Stimulated activated CD8-positive, alpha-beta memory T cell treated with anti-CD3 and anti-CD28 coated beads, Interleukin-12 subunit alpha, Interleukin-12 subunit beta, amount 100 ng/mL, for 4 hours (primary cell): Measurements from ENCODE around the gene GNAO1.
"Not testable (repeated sequence)": the region's sequence is repeated elsewhere in the genome, so short reads cannot be mapped to it uniquely, and the experiment has no call there.

Experiments
- DNase-seq: peaks from one replicate; pipeline ENCODE4 v3.0.0-alpha.2; 2020; ENCODE audit warnings: low read depth

GNAO1 gene

GRCh38 chr16:56366945-56367344 lies 175.7 kb downstream of the GNAO1 start:
- no peak for DNase-seq

GRCh38 chr16:56367764-56368163 lies 176.5 kb downstream of the GNAO1 start:
- no peak for DNase-seq

DNA sequence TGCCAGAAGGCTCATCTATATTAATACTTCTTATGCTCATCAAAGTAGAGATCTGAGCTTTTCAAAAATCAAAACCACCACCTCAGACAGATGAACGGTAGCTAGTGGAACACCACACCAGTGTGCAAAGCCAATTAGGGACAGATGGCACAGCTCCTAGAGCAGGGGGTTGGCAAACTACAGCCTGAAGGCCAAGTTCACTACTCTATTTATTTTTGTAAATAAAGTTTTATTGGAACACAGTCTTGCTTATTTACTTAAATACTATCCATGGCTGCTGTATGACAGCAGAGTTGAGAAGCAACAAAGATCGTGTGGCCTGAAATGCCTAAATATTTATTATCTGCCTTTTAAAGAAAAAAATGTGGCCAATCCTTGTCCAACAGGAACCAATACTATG lies 177.3 kb downstream of the GNAO1 start:
- no peak for DNase-seq

DNA sequence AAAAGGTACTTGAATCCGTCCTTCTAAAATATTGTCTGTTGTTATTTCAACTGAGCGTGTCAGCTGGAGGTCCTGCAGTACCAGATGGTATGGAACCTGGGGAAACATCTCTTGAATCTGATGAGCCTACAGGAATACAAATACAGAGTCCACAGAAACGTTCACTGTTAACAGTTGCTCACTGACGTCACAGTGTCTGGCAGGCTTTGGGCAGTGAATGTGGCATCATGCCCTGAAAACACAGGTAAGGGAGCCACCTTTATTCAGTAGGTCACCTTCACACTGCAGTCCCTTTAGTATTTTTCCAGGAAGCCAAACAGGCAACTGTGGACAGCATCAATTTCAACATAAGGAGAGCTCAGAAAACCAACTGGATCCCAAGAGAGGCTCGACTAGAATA lies 177.9 kb downstream of the GNAO1 start:
- no peak for DNase-seq

GRCh38 chr16:56370185-56370874 lies 179.0 kb downstream of the GNAO1 start:
- no peak for DNase-seq

DNA sequence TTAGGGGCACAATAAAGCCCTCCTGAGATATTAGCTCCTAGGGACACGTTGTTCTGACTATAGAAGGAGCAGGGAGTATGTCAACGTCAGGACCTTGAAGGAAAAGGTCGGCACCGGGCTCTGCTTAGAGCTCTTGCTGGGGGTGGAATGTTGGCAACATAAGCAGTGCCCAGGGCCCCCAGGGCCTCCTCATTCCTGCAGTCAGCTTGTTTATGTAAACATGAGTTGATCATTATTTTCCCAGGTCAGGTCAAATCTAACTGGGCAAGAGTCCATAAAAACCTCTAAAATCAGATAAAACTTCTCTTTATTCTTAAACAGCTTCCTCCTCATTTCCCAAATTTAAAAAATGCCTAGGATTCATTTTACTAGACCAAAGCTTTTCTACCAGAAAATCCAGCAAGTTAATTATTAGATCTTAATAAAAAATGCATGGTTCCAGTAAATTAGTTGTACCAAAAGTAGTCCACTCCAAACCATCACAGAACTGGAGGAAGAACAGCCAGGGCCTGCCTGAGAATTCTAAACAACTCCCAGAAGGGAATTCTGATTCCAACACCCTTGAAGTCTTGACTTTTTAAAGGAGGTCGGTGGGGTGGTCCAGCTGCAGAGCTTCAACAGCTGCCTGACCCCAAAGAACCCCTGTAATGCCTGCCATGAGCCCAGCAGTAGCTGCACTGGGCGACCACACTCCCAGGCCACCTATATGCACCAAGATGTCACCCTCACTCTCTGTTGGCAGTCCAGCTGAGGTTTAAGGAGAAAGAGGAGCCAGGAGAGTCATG lies 179.8 kb downstream of the GNAO1 start:
- no peak for DNase-seq

DNA sequence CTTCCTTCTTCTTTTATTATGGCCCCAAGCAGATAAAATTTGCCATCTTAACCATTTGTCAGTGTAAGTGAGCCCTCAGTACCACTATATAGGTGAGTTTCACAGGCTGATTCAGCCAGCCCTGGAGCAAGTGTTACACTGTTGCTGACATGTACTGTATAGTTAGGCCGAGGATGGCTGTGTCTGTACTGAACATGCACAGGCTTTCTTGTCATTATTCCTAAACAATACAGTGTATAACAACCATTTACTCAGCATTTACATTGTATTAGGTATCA lies 180.3 kb downstream of the GNAO1 start:
- no peak for DNase-seq

DNA sequence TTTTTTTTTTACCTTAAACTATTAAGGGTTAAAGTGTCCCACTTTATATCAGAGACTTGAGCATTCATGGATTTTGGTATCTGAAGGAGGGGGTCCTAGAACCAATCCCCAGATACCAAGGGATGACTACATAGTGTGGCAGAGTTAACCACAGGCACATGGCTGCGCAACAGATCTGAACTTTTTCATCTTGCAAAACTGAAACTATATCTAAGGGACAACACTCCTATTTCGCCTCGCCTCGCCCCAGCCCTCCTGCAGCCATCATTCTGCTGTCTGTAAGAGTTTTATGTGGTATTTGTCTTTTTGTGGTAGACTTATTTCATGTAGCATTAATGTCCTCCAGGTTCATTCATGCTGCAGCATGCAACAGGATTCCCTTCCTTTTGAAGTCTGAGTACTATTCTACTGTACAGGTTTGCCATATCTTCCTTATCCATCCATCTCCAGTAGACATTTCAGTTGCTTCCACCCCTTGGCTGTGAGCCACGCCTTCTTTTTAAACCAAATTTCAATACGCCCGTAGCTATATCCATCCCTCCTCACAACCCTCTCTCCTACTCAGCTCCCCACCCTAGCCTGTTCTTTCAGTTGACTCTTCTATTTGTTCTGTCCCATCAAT lies 180.8 kb downstream of the GNAO1 start:
- DNase-seq: no peak

GRCh38 chr16:56373003-56373402 lies 181.7 kb downstream of the GNAO1 start:
- no peak for DNase-seq

GRCh38 chr16:56375792-56376191 lies 184.5 kb downstream of the GNAO1 start:
- DNase-seq: not testable (repeated sequence)

GRCh38 chr16:56379044-56379443 lies 187.8 kb downstream of the GNAO1 start:
- DNase-seq: not testable (repeated sequence)

DNA sequence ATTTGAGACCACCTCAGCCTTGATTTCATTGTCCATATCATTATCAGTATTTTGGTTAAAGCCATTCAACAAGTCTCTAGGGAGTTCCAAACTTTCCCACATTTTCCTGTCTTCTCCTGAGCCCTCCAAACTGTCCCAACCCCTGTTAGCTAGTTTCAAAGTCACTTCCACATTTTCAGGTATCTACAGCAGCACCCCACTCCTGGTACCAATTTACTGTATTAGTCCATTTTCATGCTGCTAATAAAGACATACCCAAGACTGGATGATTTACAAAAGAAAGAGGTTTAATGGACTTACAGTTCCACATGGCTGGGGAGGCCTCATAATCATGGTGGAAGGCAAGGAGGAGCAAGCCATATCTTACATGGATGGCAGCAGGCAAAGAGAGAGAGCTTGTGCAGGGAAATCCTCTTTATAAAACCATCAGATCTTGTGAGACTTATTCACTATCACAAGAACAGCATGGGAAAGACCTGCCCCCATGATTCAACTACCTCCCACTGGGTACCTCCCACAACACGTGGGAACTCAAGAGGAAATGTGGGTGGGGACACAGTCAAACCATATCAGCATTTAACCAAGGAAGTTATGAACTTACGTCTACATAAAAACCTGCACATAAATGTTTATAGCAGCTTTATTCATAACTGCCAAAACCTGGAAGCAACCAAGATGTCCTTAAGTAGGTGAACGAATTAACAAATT lies 189.6 kb downstream of the GNAO1 start:
- DNase-seq: not testable (repeated sequence)

DNA sequence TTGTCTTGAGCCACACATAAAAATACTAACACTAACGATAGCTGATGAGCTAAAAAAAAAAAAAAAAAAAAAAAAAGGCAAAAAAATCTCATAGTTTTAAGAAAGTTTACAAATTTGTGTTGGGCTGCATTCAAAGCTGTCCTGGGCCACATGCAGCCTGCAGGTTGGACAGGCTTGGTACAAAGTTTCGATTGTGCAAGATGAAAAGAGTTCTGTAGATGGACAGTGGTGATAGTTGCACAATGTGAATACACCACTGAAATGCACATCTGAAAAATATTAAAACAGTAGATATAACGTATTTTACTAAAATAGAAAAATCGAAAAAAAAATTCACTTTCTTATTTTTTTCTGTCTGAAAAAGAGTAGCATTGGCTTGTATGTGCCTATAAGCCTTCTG lies 191.2 kb downstream of the GNAO1 start:
- DNase-seq: no peak

GRCh38 chr16:56382901-56383355 lies 191.6 kb downstream of the GNAO1 start:
- no peak for DNase-seq

GRCh38 chr16:56384074-56384721 lies 192.9 kb downstream of the GNAO1 start:
- DNase-seq: no peak

- DNase-seq: no peak
These were observed 196.1 kb downstream of the GNAO1 start for GRCh38 chr16:56387396-56387795.

- DNase-seq: no peak
These were observed 196.9 kb downstream of the GNAO1 start for GRCh38 chr16:56388209-56388608.

- DNase-seq: no peak
These were observed 198.3 kb downstream of the GNAO1 start for GRCh38 chr16:56389554-56389953.

- DNase-seq: not testable (repeated sequence)
These were observed 205.4 kb downstream of the GNAO1 start for GRCh38 chr16:56396724-56397123.

GRCh38 chr16:56399047-56399446 lies 207.8 kb downstream of the GNAO1 start:
- no peak for DNase-seq

- no peak for DNase-seq
These were observed 208.2 kb downstream of the GNAO1 start for GRCh38 chr16:56399486-56399885.

- DNase-seq: no peak
These were observed 209.2 kb downstream of the GNAO1 start for GRCh38 chr16:56400458-56400857.
